Pancreas (tissue), 10 donors: ENCODE results near the gene HOXA4. TPM values are rescaled to one million over a fixed set of nuclear protein-coding genes. Genes with fewer than 3 reads are reported as not detected.

ENCODE experiments used
- ATAC-seq, 4 donors: fragments of 200-7000 bp; cut with Tn5 transposase; one replicate each; pipeline versions ENCODE4 v1.8.0 to v1.9.1; 2020; ENCODE audit warnings: mild to moderate bottlenecking in 4 of 4, moderate library complexity in 4 of 4
- DNase-seq, 6 donors: peaks; one replicate each; pipeline ENCODE4 v3.0.0-alpha.2; 2020
- FAIRE-seq: peaks from 2 replicates; lab custom pipeline; 2012; peaks lifted over from hg19 to GRCh38; lab: Jason Lieb, UNC
- H3K27ac ChIP-seq, 4 donors: fragments of 200-600 bp; sonication (generic); 1 replicate in 3 of 4; 2 replicates in 1 of 4; pipeline versions ENCODE4 v1.5.0 to v1.8.0; 2020
- H3K27me3 ChIP-seq, 4 donors: fragments of 200-600 bp; one replicate each; pipeline ENCODE4 v1.8.0; 2021
- H3K36me3 ChIP-seq, 3 donors: fragments of 200-600 bp; sonication (generic) in 1 of 3; one replicate each; pipeline versions ENCODE4 v1.5.0 to v1.8.0; 2020 to 2021
- H3K4me1 ChIP-seq, 3 donors: fragments of 200-600 bp; one replicate each; pipeline ENCODE4 v1.8.0; 2021
- H3K4me3 ChIP-seq, 4 donors: fragments of 200-600 bp; sonication (generic) in 2 of 4; one replicate each; pipeline versions ENCODE4 v1.5.0 to v1.8.0; 2020 to 2021
- H3K9me3 ChIP-seq, 4 donors: fragments of 200-600 bp; one replicate each; pipeline ENCODE4 v1.8.0; 2021
- WGBS, 2 donors: extraction: QIAGEN DNeasy Blood & Tissue Kit; methylation state at CpG; one replicate each; pipeline ENCODE4 v1.1.7; 2013; 5-methylcytosine and 5-hydroxymethylcytosine counted together
- intact Hi-C, 3 donors: fragments of 100-400 bp; cut with DNase I; formaldehyde crosslinking; loops; one replicate each; pipeline versions ENCODE4 v1.11.1 to v1.14.2; 2022
- polyA plus RNA-seq, 2 donors: library from polyadenylated mRNA; stranded (reverse); fragments of 200-250 nt; gene quantifications; one replicate each; pipeline ENCODE4 v1.2.3, GENCODE V29; 2013
- total RNA-seq, 6 donors: library from RNA; stranded (reverse); fragmentation: NEBNext Ultra II Directional in 4 of 6; extraction: Animal tissue kit (Norgen Biotek cat#: 25700) in 4 of 6; gene quantifications; one replicate each; pipeline versions ENCODE4 v1.2.1 to v1.2.4, GENCODE V29; 2021 to 2023
- TF ChIP-seq, protein P1 (sequence below), 4 donors: fragments of 200-600 bp; sonication (generic) in 3 of 4; IDR thresholded peaks; one replicate each; pipeline versions ENCODE4 v1.5.0 to v1.8.0; 2021; ENCODE audit warnings: antibody characterized with exemption in 4 of 4
- donor health status: healthy with polysubstance abuse.
- donor health status: DM: no; HTN: no; CAD: no; lungs with moderate emphysema.
- donor health status: DM: no; HTN: no; CAD: no.
- donor health status: control.
- donor health status: control.
- donor health status: Bipolar disorder and iron deficiency.
- donor health status: DM: yes; HTN: yes; CAD: no.
- donor health status: DM: no; HTN: no; CAD: no.
- donor health status: DM: no; HTN: no; CAD: no.
- donor health status: DM: yes; HTN: yes; CAD: no.

HOXA4 gene
- total and polyA plus RNA-seq, 8 donors = 0.19 to 2.4 (median 0.58) TPM

DNA sequence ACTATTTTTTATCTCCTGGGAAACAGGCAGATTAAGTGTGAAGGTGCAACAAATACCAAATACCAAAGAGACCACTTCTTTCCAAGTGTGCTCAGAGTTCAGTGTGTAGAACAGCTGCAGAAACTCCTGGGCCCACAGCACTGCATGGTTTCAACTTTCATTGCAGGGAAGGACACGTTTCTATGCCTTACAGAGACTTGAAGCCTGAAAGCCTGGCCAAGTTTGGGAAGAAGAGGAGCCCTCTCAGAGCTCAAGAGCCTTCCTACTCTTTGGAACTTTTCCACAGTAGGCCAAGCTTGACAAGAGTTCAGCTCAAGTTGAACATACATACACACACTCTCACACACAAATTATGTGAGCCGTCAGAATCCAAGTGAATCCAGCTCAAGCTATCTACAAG, 2.5 kb downstream of the HOXA4 start:
- intact Hi-C loops = no loop called here
- Histone ChIP-seq H3K4me3 (no peak overlapping the region), H3K27me3 (peaks cover 0 to 76% (median 12%) of the 10 kb centered on the region in 4 donors), H3K4me1 (no peaks in the 10 kb centered on the region), H3K9me3 (no peaks in the 10 kb centered on the region), H3K27ac (no peak overlapping the region), H3K36me3 (no peaks in the 10 kb centered on the region)
- DNase-seq (no peak), ATAC-seq (no peak), FAIRE-seq (no peak)
- 35 to 44% methylated on average over 2 of the region's 2 CpGs for WGBS, 2 donors
- TF ChIP-seq, protein P1, sequence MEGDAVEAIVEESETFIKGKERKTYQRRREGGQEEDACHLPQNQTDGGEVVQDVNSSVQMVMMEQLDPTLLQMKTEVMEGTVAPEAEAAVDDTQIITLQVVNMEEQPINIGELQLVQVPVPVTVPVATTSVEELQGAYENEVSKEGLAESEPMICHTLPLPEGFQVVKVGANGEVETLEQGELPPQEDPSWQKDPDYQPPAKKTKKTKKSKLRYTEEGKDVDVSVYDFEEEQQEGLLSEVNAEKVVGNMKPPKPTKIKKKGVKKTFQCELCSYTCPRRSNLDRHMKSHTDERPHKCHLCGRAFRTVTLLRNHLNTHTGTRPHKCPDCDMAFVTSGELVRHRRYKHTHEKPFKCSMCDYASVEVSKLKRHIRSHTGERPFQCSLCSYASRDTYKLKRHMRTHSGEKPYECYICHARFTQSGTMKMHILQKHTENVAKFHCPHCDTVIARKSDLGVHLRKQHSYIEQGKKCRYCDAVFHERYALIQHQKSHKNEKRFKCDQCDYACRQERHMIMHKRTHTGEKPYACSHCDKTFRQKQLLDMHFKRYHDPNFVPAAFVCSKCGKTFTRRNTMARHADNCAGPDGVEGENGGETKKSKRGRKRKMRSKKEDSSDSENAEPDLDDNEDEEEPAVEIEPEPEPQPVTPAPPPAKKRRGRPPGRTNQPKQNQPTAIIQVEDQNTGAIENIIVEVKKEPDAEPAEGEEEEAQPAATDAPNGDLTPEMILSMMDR (IDR thresholded peaks at IDR 0.05) = no peak

DNA sequence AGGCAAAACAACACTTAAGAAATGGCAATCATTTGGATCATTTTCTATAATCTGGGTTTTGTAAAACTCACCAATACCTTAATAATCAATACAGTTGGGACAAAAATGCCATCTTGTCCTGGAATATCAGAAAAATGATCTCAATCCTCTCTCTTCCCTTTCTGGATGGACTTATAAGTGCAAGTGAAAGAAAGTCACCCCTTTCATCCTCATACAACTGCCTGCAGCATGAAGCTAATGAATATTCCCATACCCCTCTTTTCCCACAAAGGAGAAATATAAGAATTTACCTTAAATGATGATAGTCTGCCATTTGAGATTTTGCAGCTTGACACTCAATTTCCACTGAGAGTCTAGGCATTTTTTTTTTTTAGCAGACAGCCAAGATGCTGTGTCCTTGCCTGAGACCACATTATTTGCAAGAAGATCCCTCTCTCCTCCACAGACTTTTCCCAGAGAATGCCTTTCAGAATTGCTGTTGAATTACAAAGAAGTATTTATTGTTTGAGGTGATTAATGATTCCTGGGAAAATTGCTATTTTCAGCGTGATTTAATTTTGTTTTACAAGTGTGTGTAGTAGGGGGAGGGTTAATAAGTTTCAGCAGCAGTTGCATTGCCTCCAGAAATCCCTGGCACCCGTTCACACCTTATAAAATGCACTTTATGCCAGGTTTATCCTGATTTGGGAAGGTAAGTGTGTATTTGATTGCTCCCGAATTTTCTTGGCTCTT, 3.8 kb downstream of the HOXA4 start:
- no peaks in the 10 kb centered on the region for H3K9me3 ChIP-seq
- intact Hi-C loops = no loop called here
- FAIRE-seq (no peak), ATAC-seq (no peak), DNase-seq (no peak)
- 7 to 18% methylated on average over 3 of the region's 3 CpGs for WGBS, 2 donors
- no peak overlapping the region for H3K27ac ChIP-seq
- no peak overlapping the region for H3K4me3 ChIP-seq
- TF ChIP-seq, protein P1 (IDR thresholded peaks at IDR 0.05) = no peak
- H3K4me1 ChIP-seq = peaks cover 0 to 3% (median 0%) of the 10 kb centered on the region in 3 donors
- peaks cover 0 to 68% (median 4%) of the 10 kb centered on the region in 4 donors for H3K27me3 ChIP-seq
- H3K36me3 ChIP-seq = no peaks in the 10 kb centered on the region

DNA sequence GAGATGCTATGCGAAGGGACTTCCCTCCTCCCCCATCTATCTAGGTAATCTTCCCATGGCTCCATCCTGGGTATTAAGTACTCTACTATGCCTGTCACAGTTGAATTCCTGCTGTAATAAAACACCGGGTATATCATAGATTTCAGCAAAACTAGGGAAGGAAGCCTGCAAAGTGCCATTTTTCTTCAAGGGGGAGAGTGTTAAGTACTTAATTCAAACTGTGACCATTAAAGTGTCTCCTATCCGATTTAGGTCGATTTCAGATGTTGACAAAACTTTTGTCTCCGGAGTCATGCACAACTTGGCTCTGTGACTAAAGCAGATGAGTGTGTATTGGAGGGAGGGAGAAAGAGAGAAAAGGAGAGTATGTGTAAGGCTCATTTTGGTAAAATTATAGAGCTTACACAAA, 4.6 kb downstream of the HOXA4 start:
- FAIRE-seq (no peak), DNase-seq (no peak), ATAC-seq (no peak)
- H3K9me3 ChIP-seq = no peaks in the 10 kb centered on the region
- no peak overlapping the region for H3K27ac ChIP-seq
- 22 to 30% methylated on average over 5 of the region's 5 CpGs for WGBS, 2 donors
- peaks cover 0 to 61% (median 4%) of the 10 kb centered on the region in 4 donors for H3K27me3 ChIP-seq
- intact Hi-C loops = no loop called here
- H3K4me1 ChIP-seq = peaks cover 0 to 3% (median 0%) of the 10 kb centered on the region in 3 donors
- H3K4me3 ChIP-seq = no peak overlapping the region
- TF ChIP-seq, protein P1 (IDR thresholded peaks at IDR 0.05) = no peak
- no peaks in the 10 kb centered on the region for H3K36me3 ChIP-seq

DNA sequence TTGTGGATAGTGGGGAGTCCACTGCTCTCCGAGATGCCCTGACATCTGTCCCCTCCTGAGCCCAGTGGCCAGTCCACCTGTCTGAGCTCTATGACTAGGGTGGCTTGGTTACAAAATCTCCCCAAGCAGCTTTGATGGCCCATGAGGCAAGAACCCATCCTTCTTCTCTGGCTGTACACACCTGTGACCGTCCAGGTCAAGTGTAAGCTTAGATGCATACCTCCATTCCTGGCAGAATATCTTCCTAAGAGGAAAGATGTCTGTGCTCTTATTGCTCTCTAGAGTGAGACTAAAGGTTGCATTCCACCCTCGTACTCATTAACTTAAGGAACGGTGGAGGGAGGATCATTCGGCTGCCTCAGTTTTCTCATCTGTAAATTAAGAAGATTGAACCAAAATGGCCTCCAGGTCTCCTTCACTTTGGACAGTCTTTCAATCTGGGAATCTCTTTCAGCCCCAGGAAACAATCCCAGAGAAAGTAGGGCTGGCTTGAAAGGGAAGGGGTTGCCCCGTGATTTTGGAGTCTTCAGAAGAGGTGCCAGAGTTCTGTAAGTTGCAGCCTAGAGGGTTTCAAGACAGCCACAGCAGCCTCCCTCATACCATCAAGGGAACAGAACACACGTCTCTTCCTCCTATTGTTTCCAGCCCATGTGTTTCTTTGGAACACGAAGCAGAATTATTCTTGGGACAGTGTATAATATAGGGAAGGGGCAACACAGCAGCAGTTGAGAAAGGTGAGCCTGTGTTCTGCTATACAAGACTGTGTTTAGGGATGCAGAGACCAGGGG, 5.5 kb downstream of the HOXA4 start:
- H3K4me3 ChIP-seq = no peak overlapping the region
- TF ChIP-seq, protein P1 (IDR thresholded peaks at IDR 0.05) = no peak
- peaks cover 0 to 3% (median 0%) of the 10 kb centered on the region in 3 donors for H3K4me1 ChIP-seq
- intact Hi-C loops = no loop called here
- 31 to 37% methylated on average over 8 of the region's 8 CpGs for WGBS, 2 donors
- no peak for DNase-seq
- no peaks in the 10 kb centered on the region for H3K9me3 ChIP-seq
- H3K27me3 ChIP-seq = peaks cover 0 to 62% (median 4%) of the 10 kb centered on the region in 4 donors
- H3K36me3 ChIP-seq = no peaks in the 10 kb centered on the region
- FAIRE-seq = no peak
- ATAC-seq = no peak
- H3K27ac ChIP-seq = no peak overlapping the region
